GM23338 (cell line): Measurements from ENCODE around the gene UST. TPM values are rescaled to one million over a fixed set of nuclear protein-coding genes. Genes with fewer than 3 reads are reported as not detected.

Experiments used
- ATAC-seq: fragments of 200-7000 bp; cut with Tn5 transposase; 3 replicates; pipeline ENCODE4 v1.9.1; 2020
- DNase-seq: peaks from one replicate; pipeline ENCODE4 v3.0.0-alpha.2; 2015; ENCODE audit warnings: low spot score
- H2AFZ ChIP-seq: fragments of 200-600 bp; sonication (generic); 2 replicates; pipeline ENCODE4 v1.8.0; 2016; ENCODE audit warnings: antibody characterized with exemption, mild to moderate bottlenecking, moderate library complexity
- H3F3A ChIP-seq: fragments of 200-600 bp; sonication (generic); replicated peaks from 2 replicates; pipeline ENCODE4 v1.8.0; 2017; ENCODE audit warnings: antibody characterized with exemption, mixed run types, low read depth
- H3K27ac ChIP-seq: fragments of 200-600 bp; sonication (generic); 2 replicates; pipeline ENCODE4 v1.6.1; 2016; ENCODE audit warnings: low read depth
- H3K27me3 ChIP-seq: fragments of 200-600 bp; sonication (generic); 2 replicates; pipeline ENCODE4 v1.8.0; 2016; ENCODE audit warnings: mild to moderate bottlenecking, mixed run types, moderate library complexity; ENCODE audit not compliant: insufficient read depth
- H3K36me3 ChIP-seq: fragments of 200-600 bp; sonication (generic); 2 replicates; pipeline ENCODE4 v1.8.0; 2016; ENCODE audit warnings: mild to moderate bottlenecking; ENCODE audit not compliant: insufficient read depth
- H3K4me1 ChIP-seq: fragments of 200-600 bp; sonication (generic); 2 replicates; pipeline ENCODE4 v1.8.0; 2016; ENCODE audit warnings: mild to moderate bottlenecking, moderate library complexity; ENCODE audit not compliant: insufficient read depth
- H3K4me2 ChIP-seq: fragments of 200-600 bp; sonication (generic); 2 replicates; pipeline ENCODE4 v1.7.1; 2017; ENCODE audit warnings: mixed run types
- H3K4me3 ChIP-seq: fragments of 200-600 bp; sonication (generic); 2 replicates; pipeline ENCODE4 v1.6.1; 2016; ENCODE audit warnings: mixed run types
- H3K79me2 ChIP-seq: fragments of 200-600 bp; sonication (generic); replicated peaks from 2 replicates; pipeline ENCODE4 v1.8.0; 2017; ENCODE audit warnings: mild to moderate bottlenecking; ENCODE audit not compliant: insufficient read depth
- H3K9me2 ChIP-seq: fragments of 200-600 bp; sonication (generic); 2 replicates; pipeline ENCODE4 v1.8.0; 2017; ENCODE audit not compliant: insufficient read depth
- H4K20me1 ChIP-seq: fragments of 200-600 bp; sonication (generic); replicated peaks from 2 replicates; pipeline ENCODE4 v1.8.0; 2017; ENCODE audit warnings: mild to moderate bottlenecking; ENCODE audit not compliant: insufficient read depth
- H3K27ac Mint-ChIP-seq: 2 replicates; pipeline ENCODE4 v1.8.0; 2020; ENCODE audit warnings: inconsistent platforms, mild to moderate bottlenecking, moderate library complexity, mixed read lengths
- H3K27me3 Mint-ChIP-seq: 3 replicates; pipeline ENCODE4 v1.8.0; 2022; ENCODE audit warnings: low read depth, mild to moderate bottlenecking, moderate library complexity, mixed read lengths, inconsistent platforms; ENCODE audit not compliant: insufficient read depth, poor library complexity
- H3K36me3 Mint-ChIP-seq: 3 replicates; pipeline ENCODE4 v1.8.0; 2021; ENCODE audit warnings: low read depth, mild to moderate bottlenecking, inconsistent platforms, moderate library complexity, mixed read lengths
- H3K4me1 Mint-ChIP-seq: 3 replicates; pipeline ENCODE4 v1.8.0; 2020; ENCODE audit warnings: mild to moderate bottlenecking, inconsistent platforms, mixed read lengths
- H3K4me3 Mint-ChIP-seq: 3 replicates; pipeline ENCODE4 v1.8.0; 2021; ENCODE audit warnings: moderate library complexity, mild to moderate bottlenecking, inconsistent platforms, mixed read lengths
- H3K9me3 Mint-ChIP-seq: 3 replicates; pipeline ENCODE4 v1.8.0; 2020; ENCODE audit warnings: moderate library complexity, mild to moderate bottlenecking, inconsistent platforms, mixed read lengths
- EZH2phosphoT487 ChIP-seq: fragments of 200-600 bp; sonication (generic); IDR thresholded peaks from one replicate; pipeline ENCODE4 v1.8.1; 2018; ENCODE audit warnings: antibody characterized with exemption; ENCODE audit not compliant: unreplicated experiment
- ZNF114 ChIP-seq: fragments of 250-450 bp; sonication (Bioruptor Pico); IDR thresholded peaks from 2 replicates; pipeline ENCODE4 v1.5.0; 2020; ENCODE audit warnings: mild to moderate bottlenecking, moderate library complexity
- ZNF331 ChIP-seq: fragments of 250-450 bp; sonication (Bioruptor Pico); IDR thresholded peaks from 2 replicates; pipeline ENCODE4 v1.5.0; 2020; ENCODE audit warnings: low read depth, mild to moderate bottlenecking, moderate library complexity
- ZNF462 ChIP-seq: fragments of 250-450 bp; sonication (Bioruptor Pico); IDR thresholded peaks from 2 replicates; pipeline ENCODE4 v1.5.0; 2020; ENCODE audit warnings: mild to moderate bottlenecking, moderate library complexity
- polyA plus RNA-seq: library from polyadenylated mRNA; unstranded; fragments of >200 nt; fragmentation: Nextera tagmentation; extraction: Ambion mirVana; gene quantifications from 2 replicates; pipeline ENCODE4 v1.2.1, GENCODE V29; 2016
- total RNA-seq: library from RNA; depleted of rRNA; stranded (reverse); fragments of >200 nt; shearing (Covaris generic); gene quantifications from 2 replicates; pipeline ENCODE4 v1.2.3, GENCODE V29; 2014

The UST gene
- total and polyA plus RNA-seq, 2 experiments from 2014 or later = 12.6 to 33.0 TPM

DNA sequence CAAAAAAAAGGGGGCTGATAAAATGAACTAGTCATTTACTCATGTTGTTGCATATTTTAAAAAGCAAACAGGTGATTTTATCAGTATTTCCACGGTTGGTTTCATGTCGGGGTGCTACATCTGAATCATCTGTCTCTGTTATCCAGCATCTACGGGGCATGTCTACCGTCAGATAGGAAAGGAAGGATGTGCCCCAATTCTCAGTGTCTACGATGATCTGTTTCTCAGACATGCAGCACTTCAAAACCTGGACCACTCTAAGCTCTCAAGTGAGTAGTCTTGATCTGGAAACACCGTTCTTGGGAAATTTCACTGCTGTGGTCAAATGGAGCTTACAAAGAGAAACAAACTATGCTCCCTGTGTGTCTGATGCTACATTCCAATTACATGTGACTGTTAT is 330.4 kb downstream of the UST start (continued):
- no peak for TF ChIP-seq ZNF462 (CRISPR knock-in tag)
- TF ChIP-seq ZNF114 (CRISPR knock-in tag) = no peak

DNA sequence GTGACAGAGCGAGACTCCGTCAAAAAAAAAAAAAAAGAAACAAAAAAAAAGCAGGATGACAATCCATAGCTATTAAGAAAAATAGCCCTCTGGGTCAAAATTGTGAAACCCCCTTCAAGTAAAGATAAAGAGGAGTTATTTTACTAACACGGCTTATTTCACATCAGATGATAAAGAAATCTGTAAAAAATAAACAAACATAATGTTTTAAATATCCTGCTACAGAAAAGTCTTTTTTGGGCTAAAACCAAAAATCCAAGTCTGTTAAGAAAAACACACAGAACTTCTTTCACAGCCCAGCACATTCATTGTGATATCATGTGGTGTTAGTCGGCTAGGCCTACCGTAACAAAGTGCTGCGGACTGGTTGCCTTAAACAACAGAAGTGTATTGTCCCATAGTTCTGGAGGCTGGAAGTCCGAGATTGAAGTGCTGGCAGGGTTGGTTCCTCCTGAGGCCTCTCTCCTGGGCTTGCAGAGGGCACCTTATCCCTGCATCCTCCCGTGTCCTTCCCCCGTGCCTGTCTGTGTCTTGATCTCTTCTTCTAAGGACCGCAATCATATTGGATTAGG is 331.5 kb downstream of the UST start:
- H4K20me1 ChIP-seq = no peaks in the 10 kb centered on the region
- TF ChIP-seq EZH2phosphoT487 = no peak
- TF ChIP-seq ZNF331 (CRISPR knock-in tag) = no peak
- TF ChIP-seq ZNF462 (CRISPR knock-in tag) = no peak
- no peak for TF ChIP-seq ZNF114 (CRISPR knock-in tag)
- no peak overlapping the region for H3K4me3 ChIP-seq
- H3K27me3 Mint-ChIP-seq = peaks cover 2% of the 10 kb centered on the region
- H3K36me3 ChIP-seq = 0 out of 2 replicates have a peak, but pooled peaks cover 4% of the 10 kb centered on the region
- no peak for DNase-seq
- H3K4me1 Mint-ChIP-seq = peaks cover 18% of the 10 kb centered on the region; the same call in 2 of the 3 replicates
- no peak overlapping the region for H3K4me3 Mint-ChIP-seq
- no peak overlapping the region for H3K27ac Mint-ChIP-seq
- H3K4me1 ChIP-seq = no peaks in the 10 kb centered on the region
- ATAC-seq = no peak
- no peaks in the 10 kb centered on the region for H3F3A ChIP-seq
- no peaks in the 10 kb centered on the region for H3K79me2 ChIP-seq
- no peaks in the 10 kb centered on the region for H3K9me3 Mint-ChIP-seq
- no peak overlapping the region for H3K4me2 ChIP-seq
- peaks cover 31% of the 10 kb centered on the region; the same call in 2 of the 3 replicates for H3K36me3 Mint-ChIP-seq
- no peak overlapping the region for H2AFZ ChIP-seq
- no peaks in the 10 kb centered on the region for H3K9me2 ChIP-seq
- no peak overlapping the region for H3K27ac ChIP-seq
- no peaks in the 10 kb centered on the region for H3K27me3 ChIP-seq
